ENCODE measurements around the gene NR6A1.

The NR6A1 gene

DNA sequence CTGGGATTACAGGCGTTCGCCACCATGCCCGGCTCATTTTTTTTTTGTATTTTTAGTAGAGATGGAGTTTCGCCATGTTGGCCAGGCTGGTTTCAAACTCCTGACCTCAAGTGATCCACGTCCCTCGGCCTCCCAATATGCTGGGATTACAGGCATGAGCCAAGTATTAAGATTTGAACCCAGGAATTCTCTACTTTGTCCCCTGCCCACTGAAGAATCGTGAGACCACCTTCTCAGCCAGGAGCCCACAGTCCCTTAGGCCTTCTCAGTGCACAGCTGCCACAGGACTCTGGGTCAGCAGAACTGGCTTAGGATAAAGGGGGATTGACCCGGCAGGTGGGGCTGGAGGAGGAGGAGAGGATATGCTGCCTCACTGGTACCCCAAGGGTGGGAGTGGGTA lies 19.2 kb upstream of the NR6A1 start:
- 0 out of 22 replicates have a peak overlapping the region, but pooled peaks of 1 of the 11 experiments have one; percentile 40 for H3K4me2 ChIP-seq
- no peak for TF ChIP-seq Cebpa-rat (IDR thresholded peaks at IDR 0.05)
- H3K27me3 ChIP-seq: no peaks in the 10 kb centered on the region
- H3K4me3 ChIP-seq: no peak overlapping the region
- H3K36me3 ChIP-seq: no peaks in the 10 kb centered on the region
- no peaks in the 10 kb centered on the region for H4K20me1 ChIP-seq
- no peak overlapping the region for H3K27ac ChIP-seq
- H3K9me3 ChIP-seq (replicated peaks in 1 of 11): no peaks in the 10 kb centered on the region
- no peak overlapping the region for H3K9ac ChIP-seq
- H3K4me1 ChIP-seq: peaks cover 4 to 67% (median 20%) of the 10 kb centered on the region in 10 experiments; a peak in 18 of 20 replicates

DNA sequence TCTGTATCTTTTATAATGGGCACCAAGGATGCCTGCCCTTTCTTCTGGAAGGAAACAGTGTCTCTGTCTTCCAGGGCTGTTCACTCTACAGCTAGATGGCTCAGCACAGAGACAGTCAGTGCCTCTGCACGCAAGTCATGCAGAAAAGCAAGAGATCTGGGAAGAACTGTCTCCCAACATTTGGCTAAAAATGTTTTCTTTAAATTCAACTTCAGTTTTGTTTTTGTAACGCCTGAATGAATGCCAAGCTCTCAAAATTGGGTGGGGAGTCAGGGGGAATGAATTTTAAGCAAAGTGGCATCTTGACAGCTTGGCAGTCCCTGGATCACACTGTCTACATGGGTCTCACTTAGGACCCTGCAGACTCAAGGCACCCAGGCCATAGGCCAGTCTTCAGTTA lies 18.4 kb upstream of the NR6A1 start:
- Histone ChIP-seq H3K9me3 (replicated peaks in 1 of 11) (no peaks in the 10 kb centered on the region), H4K20me1 (no peaks in the 10 kb centered on the region), H3K9ac (no peak overlapping the region), H3K4me2 (peak overlapping the region in 1 of 11 experiments; percentile 7; a peak in 1 of 22 replicates), H3K27ac (no peak overlapping the region), H3K4me3 (no peak overlapping the region), H3K27me3 (no peaks in the 10 kb centered on the region), H3K36me3 (no peaks in the 10 kb centered on the region), H3K4me1 (peaks cover 6 to 67% (median 20%) of the 10 kb centered on the region in 10 experiments)
- no peak for TF ChIP-seq Cebpa-rat (IDR thresholded peaks at IDR 0.05)

DNA sequence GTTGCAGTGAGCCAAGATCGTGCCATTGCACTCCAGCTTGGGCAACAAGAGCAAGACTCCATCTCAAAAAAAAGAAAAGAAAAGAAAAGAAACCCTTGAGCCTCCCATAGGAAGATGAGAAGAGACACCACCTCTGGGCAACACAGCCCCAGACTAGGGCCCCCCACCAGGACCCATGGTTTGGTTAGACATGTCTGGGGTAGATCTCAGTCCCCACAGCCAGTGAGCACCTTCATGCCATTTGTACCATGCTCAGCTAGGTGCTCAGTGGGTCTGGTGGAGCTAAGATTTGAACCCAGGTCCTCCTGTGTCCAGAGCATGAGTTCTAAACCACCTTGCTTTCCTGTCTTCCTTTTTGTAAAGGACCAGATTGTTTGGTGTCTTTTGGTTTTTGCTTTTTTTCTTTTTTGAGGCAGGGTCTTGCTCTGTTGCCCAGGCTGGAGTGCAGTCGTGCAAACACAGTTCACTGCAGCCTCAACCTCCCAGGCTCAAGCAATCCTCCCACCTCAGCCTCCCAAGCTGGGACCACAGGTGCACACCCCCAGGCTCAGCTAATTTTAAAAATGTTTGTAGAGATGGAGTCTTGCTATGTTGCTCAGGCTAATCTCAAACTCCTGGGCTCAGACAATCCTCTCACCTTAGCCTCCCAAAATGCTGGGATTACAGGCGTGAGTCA lies 17.6 kb upstream of the NR6A1 start:
- H3K27me3 ChIP-seq: no peaks in the 10 kb centered on the region
- no peak overlapping the region; a peak in 1 of 22 replicates for H3K27ac ChIP-seq
- no peak overlapping the region for H3K9ac ChIP-seq
- no peak overlapping the region; a peak in 1 of 22 replicates for H3K4me2 ChIP-seq
- H3K36me3 ChIP-seq: no peaks in the 10 kb centered on the region
- H4K20me1 ChIP-seq: no peaks in the 10 kb centered on the region
- H3K4me1 ChIP-seq: peaks cover 14 to 68% (median 24%) of the 10 kb centered on the region in 10 experiments
- no peak overlapping the region for H3K4me3 ChIP-seq
- no peaks in the 10 kb centered on the region for H3K9me3 ChIP-seq (replicated peaks in 1 of 11)
- TF ChIP-seq Cebpa-rat (IDR thresholded peaks at IDR 0.05): no peak

DNA sequence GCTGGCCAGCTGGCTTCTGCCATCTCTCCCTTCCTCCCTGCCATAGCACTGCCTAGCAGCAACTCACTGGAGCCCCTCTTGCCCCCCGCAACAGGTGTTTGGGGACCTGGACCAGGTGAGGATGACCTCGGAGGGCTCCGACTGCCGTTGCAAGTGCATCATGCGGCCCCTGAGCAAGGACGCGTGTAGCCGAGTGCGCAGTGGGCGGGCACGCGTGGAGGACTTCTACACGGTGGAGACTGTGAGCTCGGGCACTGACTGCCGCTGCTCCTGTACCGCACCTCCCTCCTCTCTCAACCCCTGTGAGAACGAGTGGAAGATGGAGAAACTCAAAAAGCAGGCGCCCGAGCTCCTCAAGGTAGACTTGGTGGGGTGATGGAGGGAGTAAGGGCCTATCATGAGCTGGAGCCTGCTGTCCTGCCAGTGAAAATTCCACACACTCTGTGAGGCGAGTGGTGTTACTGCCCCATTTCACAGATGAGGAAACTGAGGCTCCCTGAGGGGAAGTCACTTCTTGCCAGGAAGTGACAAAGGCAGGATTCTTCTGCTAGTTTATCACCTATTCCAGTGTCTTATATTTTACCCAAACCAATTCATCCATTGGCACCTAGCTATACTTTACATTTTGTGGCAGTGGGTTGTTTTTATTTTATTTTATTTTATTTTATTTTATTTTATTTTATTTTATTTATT lies 15.9 kb upstream of the NR6A1 start:
- Histone ChIP-seq H3K27ac (peak overlapping the region in 1 of 11 experiments; percentile 15; a peak in 1 of 22 replicates), H3K4me2 (0 out of 22 replicates have a peak overlapping the region, but pooled peaks of 1 of the 11 experiments have one; percentile 18), H3K4me1 (peaks cover 14 to 74% (median 38%) of the 10 kb centered on the region in 10 experiments), H3K9ac (no peak overlapping the region), H3K4me3 (no peak overlapping the region), H3K27me3 (no peaks in the 10 kb centered on the region), H3K36me3 (no peaks in the 10 kb centered on the region), H3K9me3 (replicated peaks in 1 of 11) (no peaks in the 10 kb centered on the region), H4K20me1 (no peaks in the 10 kb centered on the region)
- TF ChIP-seq Cebpa-rat (IDR thresholded peaks at IDR 0.05): no peak; a peak in 1 of 22 replicates

DNA sequence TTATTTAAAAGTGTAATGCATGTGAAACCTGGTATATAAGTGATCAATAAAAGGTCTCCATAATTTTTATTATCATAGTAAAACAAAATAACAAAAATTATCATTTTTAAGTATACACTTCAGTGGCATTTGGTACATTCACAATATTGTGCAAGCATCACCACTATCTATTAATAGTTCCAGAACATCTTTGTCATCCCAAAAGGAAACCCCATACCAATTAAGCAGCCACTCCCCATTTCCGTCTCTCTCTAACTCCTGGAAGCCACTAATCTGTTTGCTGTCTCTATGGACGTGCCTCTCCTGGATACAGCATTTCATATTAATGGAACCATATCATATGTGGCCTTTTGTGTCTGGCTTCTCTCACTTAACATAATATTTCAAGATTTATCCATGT lies 13.4 kb upstream of the NR6A1 start:
- peak overlapping the region in 9 of 11 experiments; percentile 12 to 87 (median 73); a peak in 17 of 22 replicates for H3K27ac ChIP-seq
- H3K4me2 ChIP-seq: peak overlapping the region; percentile 38 to 81 (median 62); a peak in 21 of 22 replicates
- no peaks in the 10 kb centered on the region for H4K20me1 ChIP-seq
- H3K9me3 ChIP-seq (replicated peaks in 1 of 11): no peaks in the 10 kb centered on the region
- H3K27me3 ChIP-seq: no peaks in the 10 kb centered on the region
- H3K36me3 ChIP-seq: no peaks in the 10 kb centered on the region
- H3K9ac ChIP-seq: peak overlapping the region in 8 of 11 experiments; percentile 7 to 68 (median 46); a peak in 12 of 22 replicates
- H3K4me1 ChIP-seq: peaks cover 14 to 85% (median 37%) of the 10 kb centered on the region in 10 experiments
- peak in 8 of 11 experiments; percentile 27 to 83 (median 63); a peak in 12 of 22 replicates for TF ChIP-seq Cebpa-rat (IDR thresholded peaks at IDR 0.05)
- H3K4me3 ChIP-seq: no peak overlapping the region; a peak in 1 of 20 replicates

DNA sequence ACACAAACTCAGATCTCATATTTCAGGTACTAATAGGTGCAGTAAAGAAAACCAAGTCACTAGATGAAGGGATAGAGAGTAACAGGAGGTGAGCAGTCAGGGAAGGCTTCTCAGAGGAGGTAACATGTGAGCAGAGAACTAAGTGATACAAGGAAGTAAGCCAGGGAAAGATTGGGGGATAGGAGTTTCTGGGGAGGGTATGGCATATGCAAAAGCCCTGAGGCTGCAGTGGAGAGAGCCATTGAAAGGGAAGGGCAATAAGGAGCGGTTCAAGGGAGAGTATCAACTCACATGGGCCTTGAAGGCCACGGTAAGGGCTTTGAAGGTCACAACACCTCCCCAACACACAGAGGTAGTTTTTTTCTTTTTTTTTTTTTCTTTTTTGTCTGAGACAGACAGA lies 12.7 kb upstream of the NR6A1 start:
- Histone ChIP-seq H3K36me3 (no peaks in the 10 kb centered on the region), H3K9ac (peak overlapping the region in 8 of 11 experiments; percentile 7 to 68 (median 46); a peak in 11 of 22 replicates), H3K27ac (peak overlapping the region in 9 of 11 experiments; percentile 11 to 87 (median 73); a peak in 18 of 22 replicates), H4K20me1 (no peaks in the 10 kb centered on the region), H3K4me2 (peak overlapping the region; percentile 38 to 81 (median 62); a peak in 21 of 22 replicates), H3K27me3 (peaks cover 0 to 3% (median 1%) of the 10 kb centered on the region in 11 experiments; a peak in 6 of 22 replicates), H3K9me3 (replicated peaks in 1 of 11) (no peaks in the 10 kb centered on the region), H3K4me3 (no peak overlapping the region), H3K4me1 (peaks cover 14 to 85% (median 38%) of the 10 kb centered on the region in 10 experiments)
- no peak for TF ChIP-seq Cebpa-rat (IDR thresholded peaks at IDR 0.05)

DNA sequence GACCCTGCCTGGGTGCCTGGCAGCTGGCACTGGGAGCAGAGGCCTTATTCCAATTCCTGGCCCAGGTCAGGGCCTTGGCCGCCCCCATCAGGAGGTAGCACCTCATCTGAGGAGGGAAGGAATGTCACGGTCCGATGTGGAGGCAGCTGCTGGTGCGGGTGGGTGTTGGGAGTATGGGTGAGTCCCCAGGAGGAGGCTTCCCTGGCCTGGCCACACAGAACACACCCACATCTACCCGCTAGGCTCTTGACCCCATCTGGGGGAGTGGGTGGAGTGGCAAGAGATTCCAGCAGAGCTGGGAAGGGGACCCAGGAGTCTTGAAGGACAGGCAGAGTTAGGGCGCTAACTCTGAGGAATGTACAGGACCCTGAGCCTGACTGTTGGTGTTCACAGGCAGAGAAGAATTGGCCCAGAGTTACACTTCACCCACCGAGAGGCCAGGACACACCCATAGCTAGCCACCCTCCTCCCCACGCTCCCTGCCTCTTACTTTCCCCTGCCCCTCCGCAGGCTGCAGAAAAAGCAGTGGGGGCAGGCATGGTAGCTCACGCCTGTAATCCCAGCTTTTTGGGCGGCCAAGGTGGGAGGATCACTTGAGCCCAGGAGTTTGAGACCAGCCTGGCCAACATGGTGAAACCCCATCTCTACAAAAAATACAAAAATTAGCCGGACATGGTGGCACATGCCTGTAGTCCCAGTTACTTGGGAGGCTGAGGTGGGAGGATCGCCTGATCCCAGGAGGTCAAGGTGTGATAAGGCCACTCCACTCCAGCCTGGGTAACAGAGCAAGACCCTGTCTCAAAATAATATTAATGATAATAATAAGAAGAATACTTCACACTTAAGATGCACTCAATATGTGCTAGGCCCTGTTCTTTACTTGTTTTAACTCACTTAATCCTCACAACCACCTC lies 11.8 kb upstream of the NR6A1 start:
- H3K27me3 ChIP-seq: peaks cover 0 to 12% (median 9%) of the 10 kb centered on the region in 11 experiments; a peak in 16 of 22 replicates
- peaks cover 14 to 88% (median 40%) of the 10 kb centered on the region in 10 experiments for H3K4me1 ChIP-seq
- peak overlapping the region in 7 of 11 experiments; percentile 9 to 68 (median 34); a peak in 8 of 22 replicates for H3K9ac ChIP-seq
- H3K36me3 ChIP-seq: no peaks in the 10 kb centered on the region
- no peak overlapping the region for H3K4me3 ChIP-seq
- H3K4me2 ChIP-seq: peak overlapping the region in 9 of 11 experiments; percentile 50 to 81 (median 64); a peak in 16 of 22 replicates
- TF ChIP-seq Cebpa-rat (IDR thresholded peaks at IDR 0.05): no peak
- H4K20me1 ChIP-seq: no peaks in the 10 kb centered on the region
- no peaks in the 10 kb centered on the region for H3K9me3 ChIP-seq (replicated peaks in 1 of 11)
- peak overlapping the region in 9 of 11 experiments; percentile 11 to 87 (median 73); a peak in 17 of 22 replicates for H3K27ac ChIP-seq

DNA sequence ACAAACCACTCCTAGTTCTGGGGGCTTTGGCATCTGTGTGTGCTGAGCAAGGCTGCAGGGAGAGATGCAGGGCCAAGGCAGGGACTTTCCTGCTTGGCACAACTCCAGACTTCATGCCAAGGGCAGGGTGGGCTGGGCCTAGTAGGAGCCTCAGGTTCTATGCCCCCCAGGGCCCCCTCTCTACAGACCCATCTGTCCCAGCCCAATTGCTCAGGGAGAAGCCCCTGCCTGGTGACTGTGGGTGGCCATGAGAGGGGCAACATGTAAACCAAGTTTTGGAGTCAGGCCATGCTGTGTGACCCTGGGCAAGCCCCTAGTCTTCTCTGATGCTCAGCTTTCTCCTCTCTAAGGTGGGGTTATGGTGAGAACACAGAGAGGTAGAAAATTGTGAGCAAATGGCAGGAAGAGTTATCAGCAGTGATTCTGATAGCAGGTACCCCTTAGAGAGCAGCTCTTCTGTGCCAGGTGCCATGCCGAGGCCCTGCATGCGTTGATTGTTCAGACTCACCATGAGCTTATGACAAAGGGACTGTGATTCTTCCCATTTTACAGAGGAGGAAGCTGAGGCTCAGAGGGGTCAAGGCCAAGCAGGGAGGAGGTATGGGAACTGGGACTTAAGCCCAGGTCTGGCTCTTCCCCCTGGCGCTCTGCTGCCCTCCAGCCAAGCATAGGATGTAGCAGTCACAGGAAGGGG lies 11.0 kb upstream of the NR6A1 start:
- no peaks in the 10 kb centered on the region for H3K9me3 ChIP-seq (replicated peaks in 1 of 11)
- no peak for TF ChIP-seq Cebpa-rat (IDR thresholded peaks at IDR 0.05)
- H3K4me3 ChIP-seq: no peak overlapping the region
- H3K9ac ChIP-seq: peak overlapping the region in 4 of 11 experiments; percentile 9 to 68 (median 24); a peak in 5 of 22 replicates
- H3K4me2 ChIP-seq: peak overlapping the region in 8 of 11 experiments; percentile 18 to 78 (median 60); a peak in 12 of 22 replicates
- H3K36me3 ChIP-seq: no peaks in the 10 kb centered on the region
- H3K27ac ChIP-seq: peak overlapping the region in 7 of 11 experiments; percentile 37 to 87 (median 74); a peak in 14 of 22 replicates
- H4K20me1 ChIP-seq: no peaks in the 10 kb centered on the region
- peaks cover 19 to 88% (median 43%) of the 10 kb centered on the region in 10 experiments for H3K4me1 ChIP-seq
- peaks cover 7 to 20% (median 17%) of the 10 kb centered on the region in 11 experiments for H3K27me3 ChIP-seq
